Neural cell (in vitro differentiated cells): ENCODE results near the gene SUSD4. TPM values are rescaled to one million over a fixed set of nuclear protein-coding genes. Genes with fewer than 3 reads are reported as not detected.
A peak's percentile ranks its signal among the peaks of the same experiment; 100 is the strongest.

Experiments used
- H2AFZ ChIP-seq: fragments of 200-600, 300-800 bp; sonication (generic), shearing (Covaris generic); 2 replicates; pipeline ENCODE4 v1.6.0; 2014; ENCODE audit warnings: low read depth, mild to moderate bottlenecking, antibody characterized with exemption, low read length, moderate library complexity
- H3F3A ChIP-seq: fragments of 200-600 bp; shearing (Covaris generic); 2 replicates; pipeline ENCODE4 v1.6.1; 2016; ENCODE audit warnings: mild to moderate bottlenecking, moderate library complexity, mixed read lengths, antibody characterized with exemption, low read length; ENCODE audit not compliant: insufficient read depth, poor library complexity, severe bottlenecking
- H3K27ac ChIP-seq: fragments of 200-600, 300-800 bp; sonication (generic), shearing (Covaris generic); 2 replicates; pipeline ENCODE4 v1.5.1; 2014; ENCODE audit warnings: mild to moderate bottlenecking, low read length, moderate library complexity
- H3K27me3 ChIP-seq: fragments of 300-800, 200-600 bp; sonication (generic), shearing (Covaris generic); 2 replicates; pipeline ENCODE4 v1.6.0; 2014; ENCODE audit warnings: mild to moderate bottlenecking, low read depth, low read length, moderate library complexity; ENCODE audit not compliant: insufficient read depth
- H3K36me3 ChIP-seq: fragments of 300-800, 200-600 bp; sonication (generic), shearing (Covaris generic); 2 replicates; pipeline ENCODE4 v1.5.1; 2014; ENCODE audit warnings: mild to moderate bottlenecking, antibody characterized with exemption, low read length, moderate library complexity; ENCODE audit not compliant: insufficient read depth
- H3K4me2 ChIP-seq: fragments of 300-800, 200-600 bp; sonication (generic), shearing (Covaris generic); 2 replicates; pipeline ENCODE4 v1.6.0; 2014; ENCODE audit warnings: mild to moderate bottlenecking, low read length
- H3K4me3 ChIP-seq: fragments of 300-800, 200-600 bp; sonication (generic), shearing (Covaris generic); 2 replicates; pipeline ENCODE4 v1.5.1; 2014; ENCODE audit warnings: mild to moderate bottlenecking, low read length, moderate library complexity
- H3K79me2 ChIP-seq: fragments of 200-600 bp; shearing (Covaris generic); replicated peaks from 2 replicates; pipeline ENCODE4 v1.6.0; 2014; ENCODE audit warnings: mild to moderate bottlenecking, low read length, moderate library complexity; ENCODE audit not compliant: insufficient read depth
- H3K9ac ChIP-seq: fragments of 300-800, 200-600 bp; sonication (generic), shearing (Covaris generic); 2 replicates; pipeline ENCODE4 v1.6.1; 2016; ENCODE audit warnings: mild to moderate bottlenecking, low read length, mixed read lengths
- H3K9me2 ChIP-seq: fragments of 200-600 bp; shearing (Covaris generic); 2 replicates; pipeline ENCODE4 v1.6.1; 2016; ENCODE audit warnings: mild to moderate bottlenecking, low read length, mixed read lengths; ENCODE audit not compliant: insufficient read depth
- H3K9me3 ChIP-seq: fragments of 200-600, 300-800 bp; sonication (generic), shearing (Covaris generic); 2 replicates; pipeline ENCODE4 v1.6.1; 2016; ENCODE audit warnings: mild to moderate bottlenecking, mixed run types, low read length, moderate library complexity, mixed read lengths
- H4K20me1 ChIP-seq: fragments of 200-600 bp; shearing (Covaris generic); 2 replicates; pipeline ENCODE4 v1.6.1; 2016; ENCODE audit warnings: mild to moderate bottlenecking, mixed run types; ENCODE audit not compliant: insufficient read depth
- CTCF ChIP-seq: fragments of 450-650 bp; IDR thresholded peaks from 2 replicates; pipeline ENCODE4 v1.5.1; 2014; ENCODE audit warnings: antibody characterized with exemption, mild to moderate bottlenecking, moderate library complexity; ENCODE audit not compliant: poor library complexity, severe bottlenecking
- EP300 ChIP-seq: fragments of 450-650 bp; conservative IDR thresholded peaks from 2 replicates; pipeline ENCODE4 v1.6.1; 2014; ENCODE audit warnings: antibody characterized with exemption, mild to moderate bottlenecking, moderate library complexity; ENCODE audit not compliant: poor library complexity, severe bottlenecking
- EZH2 ChIP-seq: fragments of 200-600, 300-800 bp; shearing (Covaris generic), sonication (generic); IDR thresholded peaks from 2 replicates; pipeline ENCODE4 v1.6.1; 2014; ENCODE audit warnings: antibody characterized with exemption, low read length, borderline replicate concordance, mild to moderate bottlenecking; ENCODE audit not compliant: insufficient read depth, poor library complexity, severe bottlenecking
- MXI1 ChIP-seq: fragments of 450-650 bp; conservative IDR thresholded peaks from 2 replicates; pipeline ENCODE4 v1.6.1; 2014; ENCODE audit warnings: antibody characterized with exemption, mild to moderate bottlenecking; ENCODE audit not compliant: poor library complexity, severe bottlenecking
- POLR2AphosphoS5 ChIP-seq: IDR thresholded peaks from 2 replicates; pipeline ENCODE4 v1.6.1; 2012
- RAD21 ChIP-seq: fragments of 450-650 bp; conservative IDR thresholded peaks from 2 replicates; pipeline ENCODE4 v1.6.1; 2014; ENCODE audit warnings: antibody characterized with exemption, mild to moderate bottlenecking, moderate library complexity
- REST ChIP-seq: IDR thresholded peaks from 2 replicates; pipeline ENCODE4 v1.6.1; 2012; ENCODE audit warnings: borderline replicate concordance
- SMC3 ChIP-seq: fragments of 450-650 bp; conservative IDR thresholded peaks from 2 replicates; pipeline ENCODE4 v1.6.1; 2014; ENCODE audit warnings: antibody characterized with exemption, mild to moderate bottlenecking, moderate library complexity; ENCODE audit not compliant: poor library complexity
- TAF1 ChIP-seq: IDR thresholded peaks from 2 replicates; pipeline ENCODE4 v1.6.1; 2012; ENCODE audit warnings: low read depth
- polyA plus RNA-seq: library from polyadenylated mRNA; depleted of rRNA; stranded (reverse); fragments of >200 nt; gene quantifications from 2 replicates; pipeline ENCODE4 v1.2.3, GENCODE V29; 2014

Gene SUSD4
- polyA plus RNA-seq, 1 donor from 2014 or later: 31.5 TPM

GRCh38 chr1:223363057-223363855, 720 bp downstream of the SUSD4 start:
- no peaks in the 10 kb centered on the region for H3K79me2 ChIP-seq
- H3K9me3 ChIP-seq: no peaks in the 10 kb centered on the region
- TF ChIP-seq REST: peak; percentile 12
- no peak for TF ChIP-seq CTCF
- peak; percentile 27 for TF ChIP-seq RAD21
- peak; percentile 11 for TF ChIP-seq SMC3
- no peak for TF ChIP-seq TAF1
- peak; percentile 52 for TF ChIP-seq MXI1
- TF ChIP-seq EP300: no peak
- H3F3A ChIP-seq: no peaks in the 10 kb centered on the region
- H2AFZ ChIP-seq: peak overlapping the region; percentile 63
- peak overlapping the region; percentile 62 for H3K4me2 ChIP-seq
- H3K27me3 ChIP-seq: peaks cover 21% of the 10 kb centered on the region
- no peaks in the 10 kb centered on the region for H3K36me3 ChIP-seq
- peak overlapping the region; percentile 82 for H3K9ac ChIP-seq
- H3K4me3 ChIP-seq: peak overlapping the region; percentile 99
- H3K27ac ChIP-seq: peak overlapping the region; percentile 79
- H3K9me2 ChIP-seq: no peaks in the 10 kb centered on the region
- H4K20me1 ChIP-seq: no peaks in the 10 kb centered on the region

GRCh38 chr1:223358826-223359225, 5.2 kb downstream of the SUSD4 start:
- Histone ChIP-seq H3K27ac (no peak overlapping the region), H3F3A (no peaks in the 10 kb centered on the region), H3K36me3 (no peaks in the 10 kb centered on the region), H3K9me3 (no peaks in the 10 kb centered on the region), H4K20me1 (no peaks in the 10 kb centered on the region), H3K4me2 (no peak overlapping the region), H3K4me3 (no peak overlapping the region), H3K9me2 (no peaks in the 10 kb centered on the region), H2AFZ (no peak overlapping the region), H3K79me2 (no peaks in the 10 kb centered on the region), H3K27me3 (peaks cover 2% of the 10 kb centered on the region), H3K9ac (no peak overlapping the region)
- no peak for TF ChIP-seq CTCF
- no peak for TF ChIP-seq RAD21
- no peak for TF ChIP-seq REST
- no peak for TF ChIP-seq TAF1
- TF ChIP-seq EZH2: no peak
- no peak for TF ChIP-seq MXI1
- TF ChIP-seq EP300: no peak
- no peak for TF ChIP-seq SMC3
- no peak for TF ChIP-seq POLR2AphosphoS5
